G401.6 (cell line): Measurements from ENCODE around the gene DNASE1.
A peak's percentile ranks its signal among the peaks of the same experiment; 100 is the strongest.
"Not testable (repeated sequence)": the region's sequence is repeated elsewhere in the genome, so short reads cannot be mapped to it uniquely, and the experiment has no call there.

Experiments
- FAIRE-seq: peaks from 2 replicates; lab custom pipeline; 2012; peaks lifted over from hg19 to GRCh38; lab: Jason Lieb, UNC

DNASE1 gene, protein sequence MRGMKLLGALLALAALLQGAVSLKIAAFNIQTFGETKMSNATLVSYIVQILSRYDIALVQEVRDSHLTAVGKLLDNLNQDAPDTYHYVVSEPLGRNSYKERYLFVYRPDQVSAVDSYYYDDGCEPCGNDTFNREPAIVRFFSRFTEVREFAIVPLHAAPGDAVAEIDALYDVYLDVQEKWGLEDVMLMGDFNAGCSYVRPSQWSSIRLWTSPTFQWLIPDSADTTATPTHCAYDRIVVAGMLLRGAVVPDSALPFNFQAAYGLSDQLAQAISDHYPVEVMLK

DNA sequence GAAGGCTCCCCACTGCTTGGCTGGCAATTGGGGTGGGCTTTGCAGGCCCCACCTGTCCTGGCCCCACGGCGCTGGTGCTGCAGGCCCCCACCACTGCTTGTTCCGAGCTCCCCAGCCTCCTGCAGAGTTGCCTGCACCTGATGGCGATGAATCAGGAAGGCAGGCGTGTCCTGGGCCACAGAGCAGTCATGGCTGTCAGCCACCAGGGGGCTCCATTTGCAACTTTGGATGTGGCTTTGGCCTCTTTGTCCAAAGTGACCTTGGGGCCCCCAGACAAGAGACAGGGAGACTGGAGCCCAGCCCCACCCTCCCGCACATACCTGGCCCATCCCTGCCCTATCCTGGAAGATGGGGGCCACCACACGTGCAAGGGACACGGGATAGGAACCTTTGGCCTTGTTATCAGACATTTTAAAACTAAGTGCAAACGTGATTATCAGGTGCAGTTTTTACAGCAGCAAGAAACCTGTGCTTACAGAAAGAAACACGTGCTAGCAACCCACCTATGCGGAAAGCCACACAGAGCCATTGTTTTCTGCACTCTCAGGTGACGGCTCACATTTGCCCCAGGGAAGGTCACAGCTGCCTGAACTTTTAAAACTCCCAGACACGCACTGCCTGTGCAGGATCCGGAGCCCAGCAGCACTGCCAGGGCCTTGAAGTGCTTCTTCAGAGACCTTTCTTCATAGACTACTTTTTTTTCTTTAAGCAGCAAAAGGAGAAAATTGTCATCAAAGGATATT lies at the start of gene DNASE1:
TSS of gene DNASE1 (plus strand) at position 443 of the 743 bp plus-strand sequence. CDS start 683 bp downstream, outside the sequence.
- no peak for FAIRE-seq

DNA sequence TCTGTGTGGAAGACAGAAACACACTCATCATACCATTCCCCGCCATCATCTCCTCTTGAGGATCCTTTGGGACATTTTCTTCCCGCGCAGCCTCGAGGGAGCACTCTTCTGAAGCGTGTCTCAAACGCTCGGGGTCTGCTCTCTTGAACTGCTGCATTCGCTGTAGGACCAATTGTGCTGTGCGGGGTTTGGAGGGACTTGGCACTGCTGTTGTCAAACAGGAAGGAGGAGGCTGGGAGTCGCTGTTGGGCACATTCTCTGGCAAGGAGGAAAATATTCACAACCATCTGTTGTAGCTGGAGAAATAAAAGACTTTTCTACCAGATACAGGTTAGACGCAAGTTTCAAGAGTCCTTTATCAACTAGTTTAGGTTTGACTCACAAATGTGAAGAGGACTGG lies 48.0 kb upstream of the DNASE1 start:
- FAIRE-seq: no peak

DNA sequence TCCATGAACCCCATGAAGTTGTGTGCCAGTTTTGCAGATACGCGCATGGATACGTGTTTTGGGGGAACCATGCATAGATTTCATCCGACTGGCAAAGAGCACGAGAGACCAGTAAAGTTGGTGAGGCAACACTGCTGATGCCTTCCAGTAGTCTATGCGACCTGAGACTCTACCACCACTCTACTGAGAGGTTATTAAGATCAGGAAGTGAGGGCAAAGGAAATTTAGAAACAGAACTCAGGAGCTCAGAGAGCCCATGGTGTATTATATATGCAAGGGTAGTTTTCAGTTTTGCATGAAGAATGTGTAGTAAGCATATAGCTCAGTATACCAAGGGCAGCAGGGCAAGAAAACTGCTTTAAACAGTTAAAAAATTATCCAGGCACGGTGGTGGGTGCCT lies 47.3 kb upstream of the DNASE1 start:
- no peak for FAIRE-seq

DNA sequence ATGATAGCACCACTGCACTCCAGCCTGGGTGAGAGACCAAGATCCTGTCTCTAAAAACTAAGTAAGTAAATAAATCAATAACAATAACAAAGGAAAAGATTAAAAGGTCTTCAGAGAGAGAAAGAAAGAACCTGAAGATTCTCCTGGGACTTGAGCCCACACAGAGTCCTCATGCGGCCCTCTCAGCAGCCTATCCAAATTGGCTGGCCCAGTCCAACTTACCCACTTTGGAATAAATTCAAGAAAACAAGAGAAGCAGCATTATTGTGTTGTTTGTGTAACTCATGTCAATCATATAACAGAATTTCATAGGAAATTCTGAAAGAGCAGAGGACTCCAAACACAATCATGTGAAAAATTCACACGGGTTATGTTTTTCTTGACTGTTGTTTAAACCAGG lies 46.9 kb upstream of the DNASE1 start:
- FAIRE-seq: no peak

DNA sequence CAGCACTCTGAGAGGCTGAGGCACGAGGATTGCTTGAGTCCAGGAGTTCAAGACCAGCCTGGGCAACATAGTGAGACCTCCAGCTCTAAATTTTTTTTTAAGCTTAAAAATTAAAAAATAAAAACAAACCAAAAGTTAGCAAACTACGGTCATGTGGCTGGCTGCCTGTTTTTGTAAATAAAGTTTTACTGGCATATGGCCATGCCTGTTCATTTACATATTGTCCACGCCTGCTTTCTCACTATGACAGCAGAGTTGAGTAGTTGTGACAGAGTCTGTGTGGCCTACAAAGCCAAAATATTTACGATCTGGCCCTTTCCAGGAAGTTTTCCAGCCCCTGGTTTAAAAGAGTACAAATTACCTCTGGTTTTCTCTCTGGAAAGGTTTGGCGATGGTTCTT lies 46.4 kb upstream of the DNASE1 start:
- FAIRE-seq: no peak

DNA sequence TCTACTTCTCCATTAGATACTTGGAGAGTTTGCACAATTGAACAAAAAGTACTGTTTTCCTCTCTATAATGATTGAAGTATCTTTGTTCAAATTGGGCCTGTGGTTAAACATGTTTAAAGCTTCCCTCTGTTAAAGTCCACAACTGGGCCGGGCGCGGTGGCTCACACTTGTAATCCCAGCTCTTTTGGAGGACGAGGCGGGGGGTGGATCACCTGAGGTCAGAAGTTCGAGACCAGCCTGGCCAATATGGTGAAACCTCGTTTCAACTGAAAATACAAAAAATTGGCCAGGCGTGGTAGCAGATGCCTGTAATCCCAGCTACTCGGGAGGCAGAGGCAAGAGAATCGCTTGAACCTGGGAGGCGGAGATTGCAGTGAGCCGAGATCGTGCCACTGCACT lies 45.5 kb upstream of the DNASE1 start:
- not testable (repeated sequence) for FAIRE-seq

DNA sequence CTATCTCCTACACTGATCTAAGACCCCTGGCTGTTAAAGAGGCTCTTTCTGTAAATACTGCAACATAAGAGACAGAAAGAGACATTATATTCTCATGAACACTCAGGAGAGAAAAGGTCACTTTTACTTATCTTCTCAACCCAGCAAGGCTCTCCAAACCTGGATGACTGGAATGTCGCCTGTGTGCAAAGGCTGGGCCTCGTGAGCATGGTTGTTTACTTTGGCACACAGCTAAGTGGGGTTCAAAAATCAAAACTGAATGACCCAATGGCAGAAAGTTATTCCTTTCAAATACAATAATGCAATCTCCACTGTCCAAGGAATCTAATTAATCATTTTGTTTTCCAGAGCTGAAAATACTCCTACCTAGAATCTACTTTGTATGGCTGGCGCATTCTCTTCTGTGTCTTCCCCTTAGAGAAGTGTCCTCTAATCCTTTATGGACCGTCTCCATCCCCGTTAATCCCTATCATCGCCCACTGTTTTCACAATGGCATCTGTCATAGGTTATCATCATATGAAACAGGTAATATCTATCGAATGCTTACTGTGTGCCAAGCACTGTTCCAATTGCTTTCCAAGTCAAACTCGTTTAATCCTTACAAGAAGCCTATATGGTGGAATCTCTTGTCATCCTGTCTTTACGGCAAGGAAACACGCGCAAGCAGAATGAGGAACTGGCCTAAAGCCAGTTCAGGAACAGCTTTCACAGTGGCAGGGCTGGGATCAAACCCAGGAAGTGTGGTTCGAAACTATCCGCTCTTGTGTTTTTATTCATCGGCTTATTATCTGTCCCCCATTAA lies 44.4 kb upstream of the DNASE1 start:
- FAIRE-seq: no peak

DNA sequence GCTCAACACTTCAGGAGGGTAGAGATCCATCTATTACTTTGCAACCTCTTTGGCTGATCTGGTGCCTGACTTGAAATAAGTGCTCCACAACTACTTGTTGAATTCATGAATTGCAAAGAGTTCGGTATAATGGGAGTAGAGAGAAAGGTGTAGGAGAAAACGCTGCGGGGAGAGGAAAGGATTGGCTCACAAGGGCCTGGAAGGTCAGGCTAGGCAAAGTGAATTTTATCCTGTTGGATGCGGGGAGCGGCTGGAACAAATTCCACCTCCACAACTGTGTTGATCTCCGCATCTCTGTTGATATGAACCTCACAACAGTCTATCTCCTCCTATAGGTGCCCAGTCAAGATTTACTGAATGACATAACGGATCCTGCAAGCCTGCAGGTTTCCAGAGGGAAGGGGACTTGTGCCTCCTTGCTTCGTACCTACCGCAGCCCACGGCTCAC lies 43.8 kb upstream of the DNASE1 start:
- no peak for FAIRE-seq

DNA sequence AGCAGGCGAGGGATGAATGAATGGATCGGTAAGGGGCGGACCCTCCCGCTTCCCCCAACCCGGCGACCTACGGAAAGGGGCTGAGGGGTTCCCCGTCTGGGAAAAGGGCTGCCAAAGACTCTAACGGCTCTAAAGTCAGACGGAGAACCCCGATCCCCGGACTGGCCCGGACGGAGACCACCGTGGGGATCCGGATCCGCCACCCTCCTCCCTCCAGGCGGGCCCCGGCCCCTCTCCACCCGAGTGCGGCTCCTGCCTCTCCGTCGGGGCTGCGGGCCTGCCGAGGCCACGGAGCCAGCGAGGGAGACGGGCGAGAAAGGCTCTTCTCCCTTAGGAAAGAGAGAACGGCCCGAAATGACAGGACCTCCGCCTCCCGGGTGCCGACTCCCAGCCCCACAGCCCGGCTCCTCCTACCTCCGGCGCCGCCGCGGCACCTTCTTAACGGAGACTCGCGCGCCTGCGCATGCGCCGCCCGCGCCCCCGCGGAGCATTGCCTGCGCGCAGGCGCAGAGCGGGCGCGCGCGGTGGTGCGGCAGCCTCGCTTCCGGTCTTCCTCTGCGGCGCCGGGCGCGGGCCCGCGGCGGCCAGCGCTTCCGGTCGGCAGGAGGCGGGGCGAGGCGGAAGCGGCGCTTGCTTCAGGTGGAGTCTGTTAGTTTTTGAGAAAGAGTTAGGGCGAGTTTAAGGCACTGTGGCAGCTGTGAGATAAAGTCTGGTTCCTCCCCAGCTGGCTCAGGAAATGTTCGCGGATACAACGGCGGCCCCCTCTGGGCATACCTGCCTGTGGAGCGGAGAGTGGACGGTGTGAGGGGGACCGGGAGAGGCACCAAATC lies 43.1 kb upstream of the DNASE1 start, which contains the start of gene SLX4:
TSS of gene SLX4 (minus strand) at position 461 of the 830 bp plus-strand sequence. CDS start 2,642 bp downstream, outside the sequence.
- no peak for FAIRE-seq

DNA sequence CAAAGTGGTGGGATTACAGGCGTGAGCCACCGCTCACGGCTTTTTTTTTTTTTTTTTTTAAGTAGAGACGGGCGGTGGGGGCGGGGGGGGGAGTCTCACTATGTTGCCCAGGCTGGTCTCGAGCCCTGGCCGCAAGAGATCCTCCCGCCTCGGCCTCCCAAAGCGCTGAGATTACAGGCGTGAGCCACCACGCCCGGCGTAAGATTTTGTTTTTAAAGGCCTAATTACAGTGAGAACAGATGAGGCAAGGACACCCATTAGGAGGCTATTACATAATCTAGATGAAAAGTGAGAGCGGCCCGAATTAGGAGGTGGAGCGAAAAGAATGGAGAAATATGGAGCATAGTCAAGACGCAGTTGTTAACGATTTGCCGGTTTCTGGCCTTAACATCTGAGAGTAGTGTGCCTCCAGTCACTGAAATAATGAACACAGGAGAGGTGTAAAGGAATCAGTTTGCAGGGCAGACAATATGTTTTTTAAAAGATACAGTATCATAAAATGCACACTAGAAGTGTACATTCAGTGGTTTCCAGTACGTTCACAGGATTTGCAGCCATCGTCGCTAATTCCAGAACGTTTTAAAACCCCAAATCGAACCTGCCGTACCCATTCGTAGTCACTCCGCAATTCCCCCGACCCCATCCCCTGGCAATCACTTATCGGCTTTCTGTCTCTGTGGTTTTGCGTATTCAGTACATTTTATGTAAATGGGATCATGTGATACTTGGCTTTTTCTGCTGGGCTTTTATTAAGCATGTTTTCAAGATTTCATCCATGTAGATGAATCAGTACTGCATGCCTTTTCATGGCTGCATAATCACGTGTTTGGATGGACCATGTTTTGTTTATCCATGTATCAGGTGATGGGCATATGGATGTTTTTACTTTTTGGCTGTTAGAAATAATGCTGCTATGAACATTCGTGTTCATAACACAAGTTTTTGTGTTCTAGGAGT lies 41.7 kb upstream of the DNASE1 start:
- no peak for FAIRE-seq

DNA sequence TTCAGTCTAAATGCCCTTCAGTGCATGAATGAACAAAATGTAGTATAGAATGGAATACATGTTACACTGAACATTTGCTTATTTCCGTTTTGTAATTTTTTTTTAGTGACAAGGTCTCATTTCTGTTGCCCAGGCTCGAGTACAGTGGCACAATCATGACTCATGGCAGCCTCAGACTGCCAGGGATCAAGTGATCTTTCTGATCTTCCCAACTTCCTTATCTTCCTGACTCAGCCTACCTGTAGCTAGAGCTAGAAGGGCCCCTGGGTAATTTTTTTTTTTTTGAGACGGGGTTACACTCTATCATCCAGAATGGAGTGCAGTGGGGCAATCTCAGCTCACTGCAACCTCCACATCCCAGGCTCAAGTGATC lies 35.7 kb upstream of the DNASE1 start:
- FAIRE-seq: no peak

DNA sequence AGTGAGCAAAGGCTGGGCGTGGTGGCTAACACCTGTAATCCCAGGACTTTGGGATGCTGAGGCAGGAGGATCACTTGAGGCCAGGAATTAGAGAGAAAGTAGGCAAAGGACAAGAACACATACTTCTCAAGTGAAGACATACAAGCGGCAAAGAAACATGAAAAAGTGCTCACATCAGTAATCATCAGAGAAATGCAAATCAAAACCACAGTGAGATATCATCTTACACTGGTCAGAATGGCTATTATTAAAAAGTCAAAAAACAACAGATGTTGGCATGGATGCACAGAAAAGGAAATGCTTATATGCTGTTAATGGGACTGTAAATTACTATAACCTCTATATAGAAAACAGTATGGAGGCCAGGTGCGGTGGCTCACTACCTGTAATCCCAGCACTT lies 30.8 kb upstream of the DNASE1 start:
- FAIRE-seq: no peak

DNA sequence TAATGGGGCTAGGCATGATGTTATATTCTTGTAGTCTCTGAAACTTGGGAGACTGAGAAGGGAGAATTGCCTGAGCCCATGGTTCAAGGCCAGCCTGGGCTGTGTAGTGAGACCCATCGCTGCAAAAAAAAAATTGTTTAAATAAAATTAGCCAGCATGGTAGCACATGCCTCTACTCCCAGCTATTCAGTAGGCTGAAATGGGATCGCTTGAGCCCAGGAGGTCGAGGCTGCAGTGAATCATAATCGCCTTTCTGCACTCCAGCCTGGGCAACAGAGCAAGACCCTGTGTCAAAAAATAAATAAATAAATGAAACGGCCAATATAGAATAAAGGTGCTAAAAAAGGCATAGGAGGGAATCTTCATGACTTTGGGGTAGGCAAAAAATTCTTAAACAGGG lies 29.2 kb upstream of the DNASE1 start:
- no peak for FAIRE-seq

DNA sequence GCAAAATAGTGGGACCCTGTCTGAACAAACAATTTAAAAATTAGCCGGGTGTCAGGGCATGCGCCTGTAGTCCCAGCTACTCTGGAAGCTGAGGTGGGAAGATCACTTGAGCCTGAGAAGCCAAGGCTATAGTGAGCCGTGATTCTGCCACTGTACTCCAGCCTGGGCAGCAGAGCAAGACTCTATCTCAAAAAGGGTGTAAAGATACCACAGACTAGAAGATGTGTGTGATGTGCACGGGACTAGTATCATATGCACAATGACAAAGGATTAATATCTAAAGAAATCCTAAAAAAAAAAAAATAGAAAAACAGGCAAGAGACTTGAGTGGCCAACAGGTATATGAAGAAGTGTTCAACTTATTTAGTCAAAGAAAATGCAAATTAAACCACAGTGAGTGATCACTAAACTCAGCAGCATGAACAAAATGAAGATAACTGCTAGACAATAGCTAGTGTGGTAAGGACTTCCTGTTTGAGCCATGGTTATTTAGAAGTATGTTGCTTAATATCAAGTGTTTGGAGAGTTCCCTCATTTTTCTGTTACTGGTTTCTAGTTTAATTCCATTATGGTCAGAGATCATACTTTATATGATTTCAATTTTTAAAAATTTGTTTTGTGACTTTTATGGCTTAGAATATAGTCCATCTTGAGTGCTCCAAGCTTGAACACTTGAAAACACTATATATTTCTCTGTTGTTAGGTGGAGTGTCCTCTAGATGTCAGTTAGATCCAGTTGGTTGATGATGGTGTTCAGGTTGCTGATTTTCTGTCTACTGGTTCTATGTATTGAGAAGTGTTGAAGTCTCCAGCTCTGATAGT lies 28.4 kb upstream of the DNASE1 start:
- FAIRE-seq: peak; percentile 94

DNA sequence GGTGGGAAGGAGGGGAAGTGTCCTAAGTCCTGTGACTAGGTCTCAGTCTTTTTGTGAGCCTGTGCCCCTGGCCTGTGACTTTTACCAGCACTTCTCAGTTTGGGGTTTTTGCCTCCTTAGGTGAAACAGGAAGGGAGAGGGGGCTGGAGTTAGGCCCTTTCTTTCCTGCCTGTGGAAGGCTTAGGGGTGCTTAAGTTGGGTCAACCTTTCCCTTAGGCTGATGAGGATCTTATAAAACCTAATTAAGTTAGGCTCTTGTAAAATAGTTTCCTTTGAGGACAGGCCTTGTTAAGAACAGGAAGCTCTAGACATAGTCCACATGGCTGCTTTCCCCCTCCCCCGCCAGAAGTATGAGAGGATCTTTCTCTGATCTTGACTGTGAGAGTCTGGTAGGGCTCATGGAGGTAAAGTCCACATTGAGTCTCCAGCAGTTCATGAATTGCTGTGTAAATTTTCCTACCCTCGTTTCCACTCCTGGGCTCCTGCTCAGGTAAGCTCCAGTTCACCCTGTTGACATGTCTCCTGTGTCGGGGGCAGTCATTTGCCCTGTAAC lies 17.0 kb upstream of the DNASE1 start:
- no peak for FAIRE-seq

DNA sequence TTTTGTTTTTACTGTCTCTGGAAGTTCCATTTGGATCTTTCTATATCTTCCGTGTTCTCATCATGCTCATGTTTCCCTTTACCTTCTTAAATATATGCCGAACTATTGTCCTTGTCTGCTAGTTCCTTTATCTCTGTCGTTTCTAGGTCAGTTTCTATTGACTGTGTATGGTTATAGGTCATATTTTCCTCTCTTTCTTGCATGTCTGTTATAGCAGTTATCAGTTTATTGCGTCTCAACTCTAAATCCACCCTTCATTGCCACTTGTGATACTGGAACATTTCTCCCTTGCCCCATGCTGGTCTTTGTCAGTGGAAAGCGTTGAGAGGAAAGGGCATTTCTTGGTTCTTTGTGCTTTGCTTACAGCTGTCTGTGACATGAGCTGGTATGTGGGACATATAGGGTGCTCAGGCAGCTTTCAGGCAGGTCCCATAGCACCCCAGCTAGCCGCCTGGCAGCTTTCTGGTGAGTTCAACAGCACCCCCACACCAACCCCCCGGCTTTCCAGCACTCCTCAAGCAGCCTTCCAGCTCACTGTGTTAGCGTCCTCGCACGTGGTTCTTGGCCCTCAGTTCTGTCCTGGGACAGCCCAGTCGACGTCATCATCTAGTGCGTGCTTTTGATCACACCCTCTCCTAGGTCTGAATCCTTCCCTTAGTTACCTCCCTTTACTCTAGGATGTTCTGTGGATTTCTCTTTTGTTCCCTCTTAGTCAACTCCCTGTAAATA lies 15.4 kb upstream of the DNASE1 start:
- no peak for FAIRE-seq

DNA sequence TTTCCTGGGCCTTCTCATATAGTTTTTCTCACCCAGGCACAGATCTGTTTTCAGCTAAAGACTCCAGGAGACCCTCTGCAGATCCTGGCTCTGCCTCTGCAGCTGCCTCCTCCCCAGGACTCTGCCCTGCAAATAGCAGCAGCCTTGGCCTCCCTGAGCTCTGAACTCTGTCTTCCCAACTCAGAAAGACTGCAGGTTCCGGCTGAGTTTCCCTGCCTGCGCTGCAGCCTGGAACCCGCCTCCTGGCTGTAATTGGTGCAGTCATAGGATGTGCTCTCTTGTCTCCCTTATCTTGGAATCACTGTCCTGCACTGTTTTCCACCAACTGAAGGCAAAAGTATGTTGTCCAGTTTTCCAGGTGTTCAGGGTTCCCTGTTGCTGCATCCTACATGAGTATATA lies 14.3 kb upstream of the DNASE1 start:
- FAIRE-seq: no peak

DNA sequence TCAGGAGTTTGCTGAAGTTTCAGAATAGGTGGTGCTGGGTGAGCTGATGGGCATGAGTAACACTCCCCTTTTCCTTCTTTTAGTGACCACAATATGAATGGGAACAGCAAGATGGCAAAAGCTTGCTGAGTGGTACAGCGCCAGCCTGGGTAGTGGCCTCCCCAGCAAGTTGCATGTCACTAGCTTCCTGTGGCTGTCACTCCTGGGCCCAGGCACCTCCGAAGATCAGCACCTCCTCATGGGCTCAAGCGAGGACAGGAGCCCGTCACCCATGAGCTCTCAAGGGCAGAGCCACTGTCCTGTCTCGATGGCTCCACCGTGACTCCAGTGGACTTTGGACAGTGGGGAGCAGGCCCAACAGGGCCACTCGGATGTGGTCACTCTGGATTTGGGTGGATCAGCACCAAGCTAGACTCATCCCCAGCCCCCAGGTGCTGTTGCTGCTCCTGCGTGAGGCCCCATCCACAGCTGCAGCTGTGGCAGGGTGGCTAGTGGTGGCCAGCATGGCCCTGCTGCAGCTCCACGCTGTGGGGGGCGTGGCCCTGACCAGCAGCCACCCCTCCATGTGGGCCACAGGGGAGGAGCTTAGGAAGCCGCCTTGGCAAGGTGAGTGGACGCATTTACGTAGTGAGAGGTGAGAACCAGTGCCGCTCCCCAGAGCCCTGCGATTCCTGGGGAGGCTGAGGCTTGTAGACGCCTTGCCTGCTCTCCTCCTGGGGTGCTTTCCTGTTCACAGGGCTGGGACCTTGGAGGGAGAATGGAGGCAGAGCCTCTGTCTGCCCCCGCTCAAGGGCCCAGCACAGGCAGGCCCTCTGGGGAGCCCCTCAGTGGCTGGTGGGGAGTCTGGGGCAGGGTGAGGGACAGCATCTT lies 13.6 kb upstream of the DNASE1 start:
- FAIRE-seq: no peak
